HEK293 (cell line): Measurements from ENCODE around the gene RYR2.

ENCODE experiments used
- CTCF ChIA-PET: fragments of 350-600 bp; formaldehyde crosslinking; extraction: SDS; loops from one replicate; lab custom pipeline; 2021; ENCODE audit warnings: antibody characterized with exemption; lab: Yijun Ruan, JAX
- POLR2A ChIA-PET: fragments of 300-600 bp; formaldehyde crosslinking; extraction: SDS; loops from one replicate; lab custom pipeline; 2020; ENCODE audit warnings: antibody characterized with exemption, inconsistent platforms; lab: Yijun Ruan, JAX
- H3K27ac ChIP-seq: fragments of 200-500 bp; sonication (Bioruptor generic); 2 replicates; pipeline ENCODE4 v1.5.1; 2014; ENCODE audit warnings: low read depth, low read length, control low read depth, inconsistent platforms; ENCODE audit errors: extremely low read depth
- H3K36me3 ChIP-seq, 2 experiments: fragments of 200-500 bp in 1 of 2; sonication (Bioruptor generic) in 1 of 2; 1 replicate in 1 of 2; 2 replicates in 1 of 2; pipeline ENCODE4 v1.5.1; 2014 to 2017; ENCODE audit warnings: inconsistent platforms in 2 of 2, low read length in 2 of 2; ENCODE audit not compliant: control insufficient read depth in 2 of 2, insufficient read depth in 1 of 2
- H3K4me1 ChIP-seq: fragments of 200-500 bp; sonication (Bioruptor generic); 2 replicates; pipeline ENCODE4 v1.5.1; 2014; ENCODE audit warnings: mild to moderate bottlenecking, low read length, inconsistent platforms; ENCODE audit not compliant: control insufficient read depth, insufficient read depth
- H3K4me3 ChIP-seq: 2 replicates; pipeline ENCODE4 v1.5.1; 2011; ENCODE audit warnings: low read depth, mild to moderate bottlenecking, control low read depth, low read length, moderate library complexity
- H3K9me3 ChIP-seq: fragments of 200-500 bp; sonication (Bioruptor generic); 2 replicates; pipeline ENCODE4 v1.5.1; 2014; ENCODE audit warnings: low read depth, low read length, inconsistent platforms; ENCODE audit not compliant: control insufficient read depth, insufficient read depth
- HOXA7 ChIP-seq: sonication (generic); formaldehyde crosslinking; IDR thresholded peaks from 2 replicates; pipeline ENCODE4 v1.8.1; 2022; ENCODE audit warnings: missing genetic modification reagents, borderline replicate concordance
- HOXC10 ChIP-seq: sonication (generic); formaldehyde crosslinking; IDR thresholded peaks from 2 replicates; pipeline ENCODE4 v1.8.1; 2023; ENCODE audit warnings: mild to moderate bottlenecking, missing genetic modification reagents
- KLF16 ChIP-seq: fragments of 450-650 bp; formaldehyde crosslinking; IDR thresholded peaks from 2 replicates; pipeline ENCODE4 v1.5.1; 2017; ENCODE audit warnings: missing biosample characterization, missing genetic modification characterization
- MZF1 ChIP-seq: fragments of 450-650 bp; formaldehyde crosslinking; IDR thresholded peaks from 2 replicates; pipeline ENCODE4 v1.5.1; 2017; ENCODE audit warnings: missing biosample characterization, missing genetic modification characterization, borderline replicate concordance
- ZNF324 ChIP-seq: fragments of 450-650 bp; formaldehyde crosslinking; IDR thresholded peaks from 2 replicates; pipeline ENCODE4 v1.5.1; 2016; ENCODE audit warnings: missing biosample characterization, missing genetic modification characterization
- ZNF548 ChIP-seq: fragments of 450-650 bp; formaldehyde crosslinking; IDR thresholded peaks from 2 replicates; pipeline ENCODE4 v1.5.1; 2016; ENCODE audit warnings: missing biosample characterization, missing genetic modification characterization
- ZNF560 ChIP-seq: fragments of 450-650 bp; formaldehyde crosslinking; IDR thresholded peaks from 2 replicates; pipeline ENCODE4 v1.5.1; 2017; ENCODE audit warnings: missing biosample characterization, missing genetic modification characterization, borderline replicate concordance
- ZNF623 ChIP-seq: fragments of 450-650 bp; formaldehyde crosslinking; IDR thresholded peaks from 2 replicates; pipeline ENCODE4 v1.5.1; 2016; ENCODE audit warnings: missing biosample characterization, missing genetic modification characterization
- ZNF626 ChIP-seq: fragments of 450-650 bp; sonication (Bioruptor Pico); formaldehyde crosslinking; IDR thresholded peaks from 2 replicates; pipeline ENCODE4 v1.5.1; 2018; ENCODE audit warnings: missing biosample characterization, missing genetic modification characterization, inconsistent platforms
- ZNF830 ChIP-seq: fragments of 450-650 bp; IDR thresholded peaks from 2 replicates; pipeline ENCODE4 v1.5.0; 2018; ENCODE audit warnings: missing biosample characterization, missing genetic modification characterization, low read depth, mild to moderate bottlenecking, moderate library complexity
- TF ChIP-seq, protein P1 (sequence below): fragments of 450-650 bp; formaldehyde crosslinking; IDR thresholded peaks from 2 replicates; pipeline ENCODE4 v1.5.1; 2016; ENCODE audit warnings: missing biosample characterization, missing genetic modification characterization
- TF ChIP-seq, protein P2 (sequence below): fragments of 450-650 bp; formaldehyde crosslinking; IDR thresholded peaks from 2 replicates; pipeline ENCODE4 v1.5.1; 2016; ENCODE audit warnings: missing biosample characterization, missing genetic modification characterization
- TF ChIP-seq, protein P3 (sequence below): fragments of 450-650 bp; formaldehyde crosslinking; IDR thresholded peaks from 2 replicates; pipeline ENCODE4 v1.5.1; 2016; ENCODE audit warnings: missing biosample characterization, missing genetic modification characterization
- TF ChIP-seq, protein P4 (sequence below): fragments of 450-650 bp; formaldehyde crosslinking; IDR thresholded peaks from 2 replicates; pipeline ENCODE4 v1.5.1; 2017; ENCODE audit warnings: missing biosample characterization, missing genetic modification characterization
- TF ChIP-seq, protein P5 (sequence below): fragments of 450-650 bp; formaldehyde crosslinking; IDR thresholded peaks from 2 replicates; pipeline ENCODE4 v1.5.1; 2017; ENCODE audit warnings: missing biosample characterization, missing genetic modification characterization
- TF ChIP-seq, protein P6 (sequence below): fragments of 450-650 bp; formaldehyde crosslinking; conservative IDR thresholded peaks from 2 replicates; pipeline ENCODE4 v1.5.1; 2016; ENCODE audit warnings: low read depth, missing biosample characterization, missing genetic modification characterization

Gene RYR2

DNA sequence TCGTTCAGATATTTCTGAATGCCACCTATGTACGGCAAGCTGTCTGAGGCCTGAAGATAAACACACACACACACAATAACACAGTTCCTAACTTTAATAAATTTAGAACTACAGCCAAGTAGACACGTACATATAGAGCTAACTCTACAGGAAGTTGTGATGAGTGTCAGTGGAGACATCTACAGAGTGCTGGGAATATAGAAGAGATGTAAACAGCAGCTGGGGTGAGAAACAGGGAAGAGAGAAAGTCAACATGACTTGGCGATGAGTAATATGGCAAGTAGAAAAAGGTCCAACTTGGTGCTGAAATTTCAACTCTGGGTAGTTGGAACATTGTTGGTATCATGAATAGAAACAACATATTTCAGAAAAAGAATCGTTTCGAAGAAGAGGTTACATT, 642.3 kb downstream of the RYR2 start (continued):
- TF ChIP-seq, protein P1, sequence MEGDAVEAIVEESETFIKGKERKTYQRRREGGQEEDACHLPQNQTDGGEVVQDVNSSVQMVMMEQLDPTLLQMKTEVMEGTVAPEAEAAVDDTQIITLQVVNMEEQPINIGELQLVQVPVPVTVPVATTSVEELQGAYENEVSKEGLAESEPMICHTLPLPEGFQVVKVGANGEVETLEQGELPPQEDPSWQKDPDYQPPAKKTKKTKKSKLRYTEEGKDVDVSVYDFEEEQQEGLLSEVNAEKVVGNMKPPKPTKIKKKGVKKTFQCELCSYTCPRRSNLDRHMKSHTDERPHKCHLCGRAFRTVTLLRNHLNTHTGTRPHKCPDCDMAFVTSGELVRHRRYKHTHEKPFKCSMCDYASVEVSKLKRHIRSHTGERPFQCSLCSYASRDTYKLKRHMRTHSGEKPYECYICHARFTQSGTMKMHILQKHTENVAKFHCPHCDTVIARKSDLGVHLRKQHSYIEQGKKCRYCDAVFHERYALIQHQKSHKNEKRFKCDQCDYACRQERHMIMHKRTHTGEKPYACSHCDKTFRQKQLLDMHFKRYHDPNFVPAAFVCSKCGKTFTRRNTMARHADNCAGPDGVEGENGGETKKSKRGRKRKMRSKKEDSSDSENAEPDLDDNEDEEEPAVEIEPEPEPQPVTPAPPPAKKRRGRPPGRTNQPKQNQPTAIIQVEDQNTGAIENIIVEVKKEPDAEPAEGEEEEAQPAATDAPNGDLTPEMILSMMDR (tag by site-specific recombination), result no peak
- no peak for TF ChIP-seq ZNF324 (tag by site-specific recombination)
- no peak for TF ChIP-seq ZNF548 (tag by site-specific recombination)
- TF ChIP-seq ZNF560 (tag by site-specific recombination), result no peak
- no peak for TF ChIP-seq ZNF623 (tag by site-specific recombination)

DNA sequence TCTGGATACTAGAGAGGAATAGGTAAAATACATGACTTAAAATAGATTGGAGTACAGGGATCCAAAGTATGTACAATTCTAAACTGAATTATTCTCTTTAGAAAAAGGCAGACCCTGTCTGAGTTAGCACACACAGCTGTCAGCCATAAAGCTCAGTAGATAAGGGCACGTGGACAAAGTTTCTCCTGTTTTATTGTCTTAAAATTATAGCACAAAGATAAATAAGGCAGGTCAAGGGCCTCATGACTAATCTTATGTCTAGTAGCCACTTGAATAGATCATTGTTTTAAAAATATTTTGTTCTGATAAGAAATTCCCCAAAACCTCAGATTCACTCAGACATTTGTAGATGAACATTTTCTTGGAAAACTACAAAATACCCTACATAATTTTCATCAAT, 643.6 kb downstream of the RYR2 start:
- CTCF ChIA-PET, result interaction anchor here (0.6 to 14.2 kb wide), 3 partner anchors 116 to 910 kb away, joined by 3 to 136 read pairs (median 5); no protein-coding TSS in a partner anchor
- POLR2A ChIA-PET, result no interaction called here
- no peak overlapping the region for H3K27ac ChIP-seq
- no peaks in the 10 kb centered on the region for H3K36me3 ChIP-seq
- H3K9me3 ChIP-seq, result no peaks in the 10 kb centered on the region
- peaks cover 16% of the 10 kb centered on the region for H3K4me1 ChIP-seq
- no peak overlapping the region for H3K4me3 ChIP-seq
- TF ChIP-seq, protein P2, sequence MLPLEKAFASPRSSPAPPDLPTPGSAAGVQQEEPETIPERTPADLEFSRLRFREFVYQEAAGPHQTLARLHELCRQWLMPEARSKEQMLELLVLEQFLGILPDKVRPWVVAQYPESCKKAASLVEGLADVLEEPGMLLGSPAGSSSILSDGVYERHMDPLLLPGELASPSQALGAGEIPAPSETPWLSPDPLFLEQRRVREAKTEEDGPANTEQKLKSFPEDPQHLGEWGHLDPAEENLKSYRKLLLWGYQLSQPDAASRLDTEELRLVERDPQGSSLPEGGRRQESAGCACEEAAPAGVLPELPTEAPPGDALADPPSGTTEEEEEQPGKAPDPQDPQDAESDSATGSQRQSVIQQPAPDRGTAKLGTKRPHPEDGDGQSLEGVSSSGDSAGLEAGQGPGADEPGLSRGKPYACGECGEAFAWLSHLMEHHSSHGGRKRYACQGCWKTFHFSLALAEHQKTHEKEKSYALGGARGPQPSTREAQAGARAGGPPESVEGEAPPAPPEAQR (tag by site-specific recombination), result no peak
- TF ChIP-seq, protein P3, sequence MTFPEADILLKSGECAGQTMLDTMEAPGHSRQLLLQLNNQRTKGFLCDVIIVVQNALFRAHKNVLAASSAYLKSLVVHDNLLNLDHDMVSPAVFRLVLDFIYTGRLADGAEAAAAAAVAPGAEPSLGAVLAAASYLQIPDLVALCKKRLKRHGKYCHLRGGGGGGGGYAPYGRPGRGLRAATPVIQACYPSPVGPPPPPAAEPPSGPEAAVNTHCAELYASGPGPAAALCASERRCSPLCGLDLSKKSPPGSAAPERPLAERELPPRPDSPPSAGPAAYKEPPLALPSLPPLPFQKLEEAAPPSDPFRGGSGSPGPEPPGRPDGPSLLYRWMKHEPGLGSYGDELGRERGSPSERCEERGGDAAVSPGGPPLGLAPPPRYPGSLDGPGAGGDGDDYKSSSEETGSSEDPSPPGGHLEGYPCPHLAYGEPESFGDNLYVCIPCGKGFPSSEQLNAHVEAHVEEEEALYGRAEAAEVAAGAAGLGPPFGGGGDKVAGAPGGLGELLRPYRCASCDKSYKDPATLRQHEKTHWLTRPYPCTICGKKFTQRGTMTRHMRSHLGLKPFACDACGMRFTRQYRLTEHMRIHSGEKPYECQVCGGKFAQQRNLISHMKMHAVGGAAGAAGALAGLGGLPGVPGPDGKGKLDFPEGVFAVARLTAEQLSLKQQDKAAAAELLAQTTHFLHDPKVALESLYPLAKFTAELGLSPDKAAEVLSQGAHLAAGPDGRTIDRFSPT (tag by site-specific recombination), result no peak
- TF ChIP-seq ZNF830 (tag by site-specific recombination) (no peak), MZF1 (no peak)
- TF ChIP-seq, protein P4, sequence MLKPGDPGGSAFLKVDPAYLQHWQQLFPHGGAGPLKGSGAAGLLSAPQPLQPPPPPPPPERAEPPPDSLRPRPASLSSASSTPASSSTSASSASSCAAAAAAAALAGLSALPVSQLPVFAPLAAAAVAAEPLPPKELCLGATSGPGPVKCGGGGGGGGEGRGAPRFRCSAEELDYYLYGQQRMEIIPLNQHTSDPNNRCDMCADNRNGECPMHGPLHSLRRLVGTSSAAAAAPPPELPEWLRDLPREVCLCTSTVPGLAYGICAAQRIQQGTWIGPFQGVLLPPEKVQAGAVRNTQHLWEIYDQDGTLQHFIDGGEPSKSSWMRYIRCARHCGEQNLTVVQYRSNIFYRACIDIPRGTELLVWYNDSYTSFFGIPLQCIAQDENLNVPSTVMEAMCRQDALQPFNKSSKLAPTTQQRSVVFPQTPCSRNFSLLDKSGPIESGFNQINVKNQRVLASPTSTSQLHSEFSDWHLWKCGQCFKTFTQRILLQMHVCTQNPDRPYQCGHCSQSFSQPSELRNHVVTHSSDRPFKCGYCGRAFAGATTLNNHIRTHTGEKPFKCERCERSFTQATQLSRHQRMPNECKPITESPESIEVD (tag by site-specific recombination), result 0 out of 2 replicates have a peak, but pooled peaks have one; percentile 20

DNA sequence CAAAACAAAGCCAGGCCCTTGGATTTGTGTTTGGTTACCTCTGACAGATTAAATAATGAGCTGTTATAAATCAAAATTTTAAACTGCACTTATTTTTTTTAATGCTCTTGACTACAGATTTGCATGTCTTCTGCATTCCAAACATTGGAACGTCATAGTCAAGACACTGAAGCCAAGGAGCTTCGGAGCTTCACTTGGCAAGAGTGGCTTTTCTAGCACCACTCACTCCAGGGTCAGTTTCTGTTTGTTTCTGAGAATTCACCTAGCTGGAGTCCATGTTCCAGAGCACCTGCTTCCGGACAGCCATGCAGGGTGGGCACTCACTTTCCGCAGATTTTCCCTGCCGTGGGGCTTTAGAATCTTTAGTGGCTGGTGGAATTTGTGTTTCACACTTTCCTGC, 645.8 kb downstream of the RYR2 start:
- Histone ChIP-seq H3K4me3 (no peak overlapping the region), H3K36me3 (no peaks in the 10 kb centered on the region), H3K27ac (no peak overlapping the region), H3K9me3 (no peaks in the 10 kb centered on the region), H3K4me1 (peaks cover 19% of the 10 kb centered on the region)
- POLR2A ChIA-PET, result no interaction called here
- CTCF ChIA-PET, result interaction anchor here (0.6 to 0.7 kb wide), 2 partner anchors 38 to 127 kb away, joined by 3 read pairs; no protein-coding TSS in a partner anchor
- TF ChIP-seq KLF16, result no peak
- TF ChIP-seq, protein P5, sequence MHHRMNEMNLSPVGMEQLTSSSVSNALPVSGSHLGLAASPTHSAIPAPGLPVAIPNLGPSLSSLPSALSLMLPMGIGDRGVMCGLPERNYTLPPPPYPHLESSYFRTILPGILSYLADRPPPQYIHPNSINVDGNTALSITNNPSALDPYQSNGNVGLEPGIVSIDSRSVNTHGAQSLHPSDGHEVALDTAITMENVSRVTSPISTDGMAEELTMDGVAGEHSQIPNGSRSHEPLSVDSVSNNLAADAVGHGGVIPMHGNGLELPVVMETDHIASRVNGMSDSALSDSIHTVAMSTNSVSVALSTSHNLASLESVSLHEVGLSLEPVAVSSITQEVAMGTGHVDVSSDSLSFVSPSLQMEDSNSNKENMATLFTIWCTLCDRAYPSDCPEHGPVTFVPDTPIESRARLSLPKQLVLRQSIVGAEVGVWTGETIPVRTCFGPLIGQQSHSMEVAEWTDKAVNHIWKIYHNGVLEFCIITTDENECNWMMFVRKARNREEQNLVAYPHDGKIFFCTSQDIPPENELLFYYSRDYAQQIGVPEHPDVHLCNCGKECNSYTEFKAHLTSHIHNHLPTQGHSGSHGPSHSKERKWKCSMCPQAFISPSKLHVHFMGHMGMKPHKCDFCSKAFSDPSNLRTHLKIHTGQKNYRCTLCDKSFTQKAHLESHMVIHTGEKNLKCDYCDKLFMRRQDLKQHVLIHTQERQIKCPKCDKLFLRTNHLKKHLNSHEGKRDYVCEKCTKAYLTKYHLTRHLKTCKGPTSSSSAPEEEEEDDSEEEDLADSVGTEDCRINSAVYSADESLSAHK, result no peak
- no peak for TF ChIP-seq HOXA7 (CRISPR knock-in tag)
- TF ChIP-seq HOXC10 (CRISPR knock-in tag), result no peak
- TF ChIP-seq, protein P6, sequence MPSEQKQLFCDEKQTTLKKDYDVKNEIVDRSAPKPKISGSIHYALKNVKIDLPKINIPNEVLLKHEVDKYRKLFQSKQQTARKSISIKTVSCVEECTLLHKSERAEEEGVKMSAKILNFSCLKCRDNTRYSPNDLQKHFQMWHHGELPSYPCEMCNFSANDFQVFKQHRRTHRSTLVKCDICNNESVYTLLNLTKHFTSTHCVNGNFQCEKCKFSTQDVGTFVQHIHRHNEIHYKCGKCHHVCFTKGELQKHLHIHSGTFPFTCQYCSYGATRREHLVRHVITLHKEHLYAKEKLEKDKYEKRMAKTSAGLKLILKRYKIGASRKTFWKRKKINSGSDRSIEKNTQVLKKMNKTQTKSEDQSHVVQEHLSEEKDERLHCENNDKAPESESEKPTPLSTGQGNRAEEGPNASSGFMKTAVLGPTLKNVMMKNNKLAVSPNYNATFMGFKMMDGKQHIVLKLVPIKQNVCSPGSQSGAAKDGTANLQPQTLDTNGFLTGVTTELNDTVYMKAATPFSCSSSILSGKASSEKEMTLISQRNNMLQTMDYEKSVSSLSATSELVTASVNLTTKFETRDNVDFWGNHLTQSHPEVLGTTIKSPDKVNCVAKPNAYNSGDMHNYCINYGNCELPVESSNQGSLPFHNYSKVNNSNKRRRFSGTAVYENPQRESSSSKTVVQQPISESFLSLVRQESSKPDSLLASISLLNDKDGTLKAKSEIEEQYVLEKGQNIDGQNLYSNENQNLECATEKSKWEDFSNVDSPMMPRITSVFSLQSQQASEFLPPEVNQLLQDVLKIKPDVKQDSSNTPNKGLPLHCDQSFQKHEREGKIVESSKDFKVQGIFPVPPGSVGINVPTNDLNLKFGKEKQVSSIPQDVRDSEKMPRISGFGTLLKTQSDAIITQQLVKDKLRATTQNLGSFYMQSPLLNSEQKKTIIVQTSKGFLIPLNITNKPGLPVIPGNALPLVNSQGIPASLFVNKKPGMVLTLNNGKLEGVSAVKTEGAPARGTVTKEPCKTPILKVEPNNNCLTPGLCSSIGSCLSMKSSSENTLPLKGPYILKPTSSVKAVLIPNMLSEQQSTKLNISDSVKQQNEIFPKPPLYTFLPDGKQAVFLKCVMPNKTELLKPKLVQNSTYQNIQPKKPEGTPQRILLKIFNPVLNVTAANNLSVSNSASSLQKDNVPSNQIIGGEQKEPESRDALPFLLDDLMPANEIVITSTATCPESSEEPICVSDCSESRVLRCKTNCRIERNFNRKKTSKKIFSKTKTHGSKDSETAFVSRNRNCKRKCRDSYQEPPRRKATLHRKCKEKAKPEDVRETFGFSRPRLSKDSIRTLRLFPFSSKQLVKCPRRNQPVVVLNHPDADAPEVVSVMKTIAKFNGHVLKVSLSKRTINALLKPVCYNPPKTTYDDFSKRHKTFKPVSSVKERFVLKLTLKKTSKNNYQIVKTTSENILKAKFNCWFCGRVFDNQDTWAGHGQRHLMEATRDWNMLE (tag by site-specific recombination), result no peak
- TF ChIP-seq ZNF626, result no peak
